Measurements from ENCODE around the gene DRAM1. TPM values are rescaled to one million over a fixed set of nuclear protein-coding genes. Genes with fewer than 3 reads are reported as not detected.

The DRAM1 gene
- total RNA-seq, 2 experiments from 2014 or later: 2.6 to 2.8 TPM

- H3K4me1 Mint-ChIP-seq (ENCODE audit: low read depth): peaks cover 6% of the 10 kb centered on the region
- no peaks in the 10 kb centered on the region for H3K27me3 Mint-ChIP-seq
- DNase-seq: no peak
- H3K27ac Mint-ChIP-seq: no peak overlapping the region
- H3K9me3 Mint-ChIP-seq: no peaks in the 10 kb centered on the region
- H3K36me3 Mint-ChIP-seq: no peaks in the 10 kb centered on the region
- ChIA-PET CTCF (interaction anchor here (1.0 to 1.9 kb wide), 2 partner anchors 17 to 21 kb away, joined by 3 to 5 read pairs; no protein-coding TSS in a partner anchor), POLR2A (no interaction called here)
- intact Hi-C loops (cut with micrococcal nuclease): loop anchor here (5.0 kb wide), 3 partner anchors 143 to 248 kb away; partner anchors contain the start of gene WASHC3
- no peak overlapping the region for H3K4me3 Mint-ChIP-seq
Observed at GRCh38 chr12:101919447-101919846, 42.1 kb downstream of the DRAM1 start.

- H3K27me3 Mint-ChIP-seq: no peaks in the 10 kb centered on the region
- no peak for DNase-seq
- no peaks in the 10 kb centered on the region for H3K9me3 Mint-ChIP-seq
- H3K4me3 Mint-ChIP-seq: no peak overlapping the region
- no peaks in the 10 kb centered on the region for H3K36me3 Mint-ChIP-seq
- ChIA-PET POLR2A (interaction anchor here (0.6 kb wide), 1 partner anchor 1830 kb away, joined by 4 read pairs; no protein-coding TSS in a partner anchor), CTCF (interaction anchor here (0.9 to 1.9 kb wide), 3 partner anchors 20 to 147 kb away, joined by 3 to 5 read pairs (median 4); no protein-coding TSS in a partner anchor)
- H3K4me1 Mint-ChIP-seq (ENCODE audit: low read depth): peaks cover 6% of the 10 kb centered on the region
- intact Hi-C loops (cut with micrococcal nuclease): no loop called here
- H3K27ac Mint-ChIP-seq: no peak overlapping the region
Observed at GRCh38 chr12:101920906-101921305, 43.5 kb downstream of the DRAM1 start.

- Mint-ChIP-seq H3K27me3 (no peaks in the 10 kb centered on the region), H3K9me3 (no peaks in the 10 kb centered on the region), H3K4me3 (no peak overlapping the region), H3K36me3 (no peaks in the 10 kb centered on the region), H3K4me1 (ENCODE audit: low read depth) (no peaks in the 10 kb centered on the region), H3K27ac (no peak overlapping the region)
- ChIA-PET CTCF (no interaction called here), POLR2A (no interaction called here)
- DNase-seq: no peak
- intact Hi-C loops (cut with micrococcal nuclease): no loop called here
Observed at GRCh38 chr12:101923045-101923718, 45.8 kb downstream of the DRAM1 start.

GRCh38 chr12:101924618-101925017 lies 47.2 kb downstream of the DRAM1 start:
- ChIA-PET CTCF (no interaction called here), POLR2A (no interaction called here)
- intact Hi-C loops (cut with micrococcal nuclease): no loop called here

GRCh38 chr12:101925361-101925760 lies 48.0 kb downstream of the DRAM1 start:
- no peak for DNase-seq
- CTCF ChIA-PET: no interaction called here
- intact Hi-C loops (cut with micrococcal nuclease): no loop called here
- Mint-ChIP-seq H3K9me3 (no peaks in the 10 kb centered on the region), H3K36me3 (no peaks in the 10 kb centered on the region), H3K27ac (no peak overlapping the region), H3K4me1 (ENCODE audit: low read depth) (no peaks in the 10 kb centered on the region), H3K4me3 (no peak overlapping the region), H3K27me3 (peaks cover 1% of the 10 kb centered on the region)
- POLR2A ChIA-PET: no interaction called here

More at GRCh38 chr12:101924618-101925017, 47.2 kb downstream of the DRAM1 start:
- no peaks in the 10 kb centered on the region for H3K36me3 Mint-ChIP-seq
- no peak for DNase-seq
- H3K27me3 Mint-ChIP-seq: peaks cover 1% of the 10 kb centered on the region
- no peaks in the 10 kb centered on the region for H3K9me3 Mint-ChIP-seq
- no peak overlapping the region for H3K27ac Mint-ChIP-seq
- no peaks in the 10 kb centered on the region for H3K4me1 Mint-ChIP-seq (ENCODE audit: low read depth)
- no peak overlapping the region for H3K4me3 Mint-ChIP-seq

GRCh38 chr12:101925935-101926334 lies 48.6 kb downstream of the DRAM1 start:
- POLR2A ChIA-PET: no interaction called here
- no peaks in the 10 kb centered on the region for H3K9me3 Mint-ChIP-seq
- no peak overlapping the region for H3K4me3 Mint-ChIP-seq
- intact Hi-C loops (cut with micrococcal nuclease): no loop called here
- DNase-seq: no peak
- peaks cover 5% of the 10 kb centered on the region for H3K27me3 Mint-ChIP-seq
- H3K4me1 Mint-ChIP-seq (ENCODE audit: low read depth): no peaks in the 10 kb centered on the region
- CTCF ChIA-PET: no interaction called here
- no peaks in the 10 kb centered on the region for H3K36me3 Mint-ChIP-seq
- H3K27ac Mint-ChIP-seq: no peak overlapping the region

- peaks cover 2% of the 10 kb centered on the region for H3K4me1 Mint-ChIP-seq (ENCODE audit: low read depth)
- ChIA-PET CTCF (no interaction called here), POLR2A (no interaction called here)
- no peak overlapping the region for H3K4me3 Mint-ChIP-seq
- peaks cover 7% of the 10 kb centered on the region for H3K27me3 Mint-ChIP-seq
- no peak overlapping the region for H3K27ac Mint-ChIP-seq
- no peaks in the 10 kb centered on the region for H3K36me3 Mint-ChIP-seq
- no peak for DNase-seq
- intact Hi-C loops (cut with micrococcal nuclease): no loop called here
- no peaks in the 10 kb centered on the region for H3K9me3 Mint-ChIP-seq
Observed at GRCh38 chr12:101927036-101927435, 49.7 kb downstream of the DRAM1 start.

GRCh38 chr12:101927999-101928398 lies 50.6 kb downstream of the DRAM1 start:
- Mint-ChIP-seq H3K9me3 (no peaks in the 10 kb centered on the region), H3K4me1 (ENCODE audit: low read depth) (peaks cover 2% of the 10 kb centered on the region), H3K36me3 (no peaks in the 10 kb centered on the region), H3K27me3 (peaks cover 7% of the 10 kb centered on the region), H3K4me3 (no peak overlapping the region), H3K27ac (no peak overlapping the region)
- ChIA-PET CTCF (interaction anchor here (1.2 kb wide), 1 partner anchor 10 kb away, joined by 3 read pairs; no protein-coding TSS in a partner anchor), POLR2A (no interaction called here)
- no peak for DNase-seq
- intact Hi-C loops (cut with micrococcal nuclease): loop anchor here (1.0 kb wide), 1 partner anchor 8 kb away; no protein-coding TSS in a partner anchor

- peaks cover 2% of the 10 kb centered on the region for H3K4me1 Mint-ChIP-seq (ENCODE audit: low read depth)
- H3K27me3 Mint-ChIP-seq: peaks cover 7% of the 10 kb centered on the region
- no peak overlapping the region for H3K4me3 Mint-ChIP-seq
- ChIA-PET POLR2A (no interaction called here), CTCF (interaction anchor here (1.2 kb wide), 1 partner anchor 10 kb away, joined by 3 read pairs; no protein-coding TSS in a partner anchor)
- intact Hi-C loops (cut with micrococcal nuclease): loop anchor here (1.0 kb wide), 1 partner anchor 8 kb away; no protein-coding TSS in a partner anchor
- no peaks in the 10 kb centered on the region for H3K9me3 Mint-ChIP-seq
- no peak overlapping the region for H3K27ac Mint-ChIP-seq
- DNase-seq: no peak
- no peaks in the 10 kb centered on the region for H3K36me3 Mint-ChIP-seq
Observed at GRCh38 chr12:101928556-101928955, 51.2 kb downstream of the DRAM1 start.

GRCh38 chr12:101929365-101930041 lies 52.1 kb downstream of the DRAM1 start:
- Mint-ChIP-seq H3K4me1 (ENCODE audit: low read depth) (peaks cover 5% of the 10 kb centered on the region), H3K36me3 (no peaks in the 10 kb centered on the region), H3K27me3 (peaks cover 7% of the 10 kb centered on the region), H3K9me3 (no peaks in the 10 kb centered on the region), H3K4me3 (no peak overlapping the region), H3K27ac (no peak overlapping the region)
- no peak for DNase-seq
- ChIA-PET POLR2A (no interaction called here), CTCF (no interaction called here)
- intact Hi-C loops (cut with micrococcal nuclease): loop anchor here (10.0 kb wide), 1 partner anchor 265 kb away; the partner anchor contains the start of gene PMCH

GRCh38 chr12:101931498-101932326 lies 54.3 kb downstream of the DRAM1 start:
- no peaks in the 10 kb centered on the region for H3K9me3 Mint-ChIP-seq
- DNase-seq: no peak
- intact Hi-C loops (cut with micrococcal nuclease): loop anchor here (10.0 kb wide), 1 partner anchor 263 kb away; the partner anchor contains the start of gene PMCH
- H3K4me3 Mint-ChIP-seq: no peak overlapping the region
- ChIA-PET CTCF (interaction anchor here (1.2 kb wide), 1 partner anchor 27 kb away, joined by 3 read pairs; no protein-coding TSS in a partner anchor), POLR2A (interaction anchor here (0.7 kb wide), 1 partner anchor 19 kb away, joined by 3 read pairs; no protein-coding TSS in a partner anchor)
- peaks cover 18% of the 10 kb centered on the region for H3K4me1 Mint-ChIP-seq (ENCODE audit: low read depth)
- H3K36me3 Mint-ChIP-seq: no peaks in the 10 kb centered on the region
- peaks cover 14% of the 10 kb centered on the region for H3K27me3 Mint-ChIP-seq
- H3K27ac Mint-ChIP-seq: no peak overlapping the region
